Psoas muscle (tissue), 8 donors: Measurements from ENCODE around the gene GREB1. TPM values are rescaled to one million over a fixed set of nuclear protein-coding genes. Genes with fewer than 3 reads are reported as not detected.

Source experiments
- ATAC-seq, 4 donors: fragments of 200-7000 bp; cut with Tn5 transposase; one replicate each; pipeline ENCODE4 v1.9.1; 2020; ENCODE audit warnings: moderate library complexity in 3 of 4, mild to moderate bottlenecking in 2 of 4
- DNase-seq, 2 donors: peaks; one replicate each; pipeline ENCODE4 v3.0.0-alpha.2; 2020
- H3K27ac ChIP-seq: fragments of 200-600 bp; one replicate; pipeline ENCODE4 v1.8.0; 2022
- H3K27me3 ChIP-seq, 3 donors: fragments of 200-600 bp in 1 of 3; one replicate each; pipeline versions ENCODE4 v1.6.1 to v1.8.0; 2013 to 2022; ENCODE audit warnings: low read length in 2 of 3, mild to moderate bottlenecking in 2 of 3, moderate library complexity in 1 of 3; ENCODE audit not compliant: insufficient read depth in 3 of 3
- H3K36me3 ChIP-seq, 2 donors: fragments of 200-600 bp in 1 of 2; one replicate each; pipeline versions ENCODE4 v1.6.1 to v1.8.0; 2013 to 2022; ENCODE audit warnings: low read depth in 1 of 2, mild to moderate bottlenecking in 1 of 2, moderate library complexity in 1 of 2; ENCODE audit not compliant: insufficient read depth in 1 of 2
- H3K4me1 ChIP-seq: fragments of 200-600 bp; one replicate; pipeline ENCODE4 v1.8.0; 2022
- H3K4me3 ChIP-seq: fragments of 200-600 bp; one replicate; pipeline ENCODE4 v1.8.0; 2022; ENCODE audit warnings: mild to moderate bottlenecking
- H3K9me3 ChIP-seq: fragments of 200-600 bp; one replicate; pipeline ENCODE4 v1.8.0; 2022
- WGBS, 3 donors: extraction: QIAGEN DNeasy Blood & Tissue Kit; methylation state at CpG; one replicate each; pipeline versions ENCODE4 v1.1.6 to v1.1.7; 2013; 5-methylcytosine and 5-hydroxymethylcytosine counted together
- intact Hi-C, 2 donors: fragments of 100-400 bp; cut with DNase I; formaldehyde crosslinking; loops; one replicate each; pipeline versions ENCODE4 v1.11.0 to v1.14.2; 2022
- polyA plus RNA-seq, 3 donors: library from polyadenylated mRNA; stranded (reverse); fragments of 200-250 nt; gene quantifications; one replicate each; pipeline ENCODE4 v1.2.3, GENCODE V29; 2013
- total RNA-seq, 4 donors: library from RNA; stranded (reverse); fragmentation: NEBNext Ultra II Directional in 2 of 4; extraction: Animal tissue kit (Norgen Biotek cat#: 25700) in 2 of 4; gene quantifications; one replicate each; pipeline versions ENCODE4 v1.2.1 to v1.2.4, GENCODE V29; 2021 to 2023
- TF ChIP-seq, protein P1 (sequence below): fragments of 200-600 bp; IDR thresholded peaks from one replicate; pipeline ENCODE4 v1.8.0; 2022; ENCODE audit warnings: antibody characterized with exemption
- donor health status: healthy with polysubstance abuse.
- donor health status: DM: no; HTN: no; CAD: no; lungs with moderate emphysema.
- donor health status: Bipolar disorder and iron deficiency.
- donor health status: healthy.
- donor health status: DM: yes; HTN: yes; CAD: no.
- donor health status: DM: no; HTN: no; CAD: no.
- donor health status: DM: no; HTN: no; CAD: no.
- donor health status: DM: yes; HTN: yes; CAD: no.

GREB1 gene
- total and polyA plus RNA-seq, 7 donors = 1.3 to 17.5 (median 3.2) TPM

DNA sequence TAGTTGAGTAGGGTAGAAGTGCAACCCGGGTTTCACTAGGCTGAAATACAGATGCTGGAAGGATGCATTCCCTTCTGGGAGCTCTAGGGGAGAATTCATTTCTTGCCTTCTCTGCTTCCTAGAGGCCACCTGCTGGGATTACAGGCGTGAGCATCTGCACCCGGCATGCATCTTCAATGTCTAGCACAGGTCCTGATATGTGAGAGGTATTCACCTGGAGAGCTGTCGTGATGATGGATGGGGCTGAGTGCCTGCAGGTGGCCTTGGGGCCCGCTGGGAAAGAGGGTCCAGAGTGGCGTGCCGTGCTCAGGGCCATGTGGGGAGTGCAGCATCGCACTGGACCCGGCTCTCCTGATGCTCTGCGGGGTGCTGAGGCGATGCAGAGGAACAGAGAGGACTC is 142.8 kb downstream of the GREB1 start:
- Histone ChIP-seq H3K4me3 (no peak overlapping the region), H3K27me3 (no peaks in the 10 kb centered on the region), H3K36me3 (no peaks in the 10 kb centered on the region), H3K9me3 (no peaks in the 10 kb centered on the region), H3K27ac (peak overlapping the region; percentile 76), H3K4me1 (peaks cover 45% of the 10 kb centered on the region)
- ATAC-seq = no peak
- no peak for DNase-seq
- TF ChIP-seq, protein P1, sequence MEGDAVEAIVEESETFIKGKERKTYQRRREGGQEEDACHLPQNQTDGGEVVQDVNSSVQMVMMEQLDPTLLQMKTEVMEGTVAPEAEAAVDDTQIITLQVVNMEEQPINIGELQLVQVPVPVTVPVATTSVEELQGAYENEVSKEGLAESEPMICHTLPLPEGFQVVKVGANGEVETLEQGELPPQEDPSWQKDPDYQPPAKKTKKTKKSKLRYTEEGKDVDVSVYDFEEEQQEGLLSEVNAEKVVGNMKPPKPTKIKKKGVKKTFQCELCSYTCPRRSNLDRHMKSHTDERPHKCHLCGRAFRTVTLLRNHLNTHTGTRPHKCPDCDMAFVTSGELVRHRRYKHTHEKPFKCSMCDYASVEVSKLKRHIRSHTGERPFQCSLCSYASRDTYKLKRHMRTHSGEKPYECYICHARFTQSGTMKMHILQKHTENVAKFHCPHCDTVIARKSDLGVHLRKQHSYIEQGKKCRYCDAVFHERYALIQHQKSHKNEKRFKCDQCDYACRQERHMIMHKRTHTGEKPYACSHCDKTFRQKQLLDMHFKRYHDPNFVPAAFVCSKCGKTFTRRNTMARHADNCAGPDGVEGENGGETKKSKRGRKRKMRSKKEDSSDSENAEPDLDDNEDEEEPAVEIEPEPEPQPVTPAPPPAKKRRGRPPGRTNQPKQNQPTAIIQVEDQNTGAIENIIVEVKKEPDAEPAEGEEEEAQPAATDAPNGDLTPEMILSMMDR = no peak
- intact Hi-C loops = no loop called here
- WGBS, 3 donors = 44 to 58% (median 45%) methylated on average over 11 of the region's 11 CpGs

DNA sequence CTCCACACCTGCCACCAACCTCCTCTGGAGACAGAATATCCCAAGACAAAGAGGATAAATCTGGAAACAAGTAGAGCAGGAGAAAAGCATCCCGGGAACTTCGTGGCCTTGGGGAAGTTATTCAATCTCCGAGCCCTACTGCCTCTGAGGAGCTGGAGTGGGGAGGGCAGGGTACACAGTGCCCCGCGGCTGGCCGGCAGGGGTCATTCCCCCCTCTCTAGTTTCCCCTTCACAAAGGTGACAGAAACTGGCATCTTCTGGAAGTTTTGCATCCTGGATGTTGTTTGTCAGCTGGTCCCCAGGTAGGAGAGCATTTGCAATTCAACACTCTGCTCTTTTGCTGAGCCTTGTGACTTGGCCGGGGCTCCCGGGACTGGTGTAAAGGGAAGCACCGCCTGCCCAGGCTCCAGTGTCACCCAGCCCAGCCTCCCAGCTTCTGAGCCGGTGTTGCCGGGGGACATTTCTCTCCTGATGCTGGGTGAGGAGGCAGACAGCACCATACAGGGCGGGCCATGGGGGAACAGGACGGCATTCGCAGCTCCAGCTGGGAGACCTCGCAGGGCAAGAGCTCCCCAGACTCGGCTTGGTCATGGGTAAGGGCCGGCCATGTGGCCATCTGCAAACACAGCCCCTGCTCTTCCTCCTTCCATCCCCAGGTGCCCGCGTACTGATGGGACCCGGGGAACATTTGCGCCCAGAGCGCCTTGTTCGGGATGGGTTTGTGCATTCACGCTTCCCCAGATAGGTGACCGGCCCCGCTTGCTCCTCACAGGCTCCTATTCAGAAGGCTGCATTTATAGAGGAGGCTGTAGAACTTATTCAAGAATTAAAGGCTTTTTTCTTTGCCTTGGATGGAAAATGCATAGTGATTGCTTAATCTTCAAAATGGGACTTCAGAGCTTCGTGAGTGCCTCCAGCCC is 143.6 kb downstream of the GREB1 start:
- TF ChIP-seq, protein P1 = no peak
- no peaks in the 10 kb centered on the region for H3K36me3 ChIP-seq
- ATAC-seq (peak; percentile 56 to 75 (median 66)), DNase-seq (peak; percentile 44 to 86)
- no peaks in the 10 kb centered on the region for H3K27me3 ChIP-seq
- WGBS, 3 donors = 22 to 35% (median 26%) methylated on average over 27 of the region's 27 CpGs
- peaks cover 53% of the 10 kb centered on the region for H3K4me1 ChIP-seq
- no peaks in the 10 kb centered on the region for H3K9me3 ChIP-seq
- H3K4me3 ChIP-seq = peak overlapping the region; percentile 55
- intact Hi-C loops = no loop called here
- peak overlapping the region; percentile 76 for H3K27ac ChIP-seq

DNA sequence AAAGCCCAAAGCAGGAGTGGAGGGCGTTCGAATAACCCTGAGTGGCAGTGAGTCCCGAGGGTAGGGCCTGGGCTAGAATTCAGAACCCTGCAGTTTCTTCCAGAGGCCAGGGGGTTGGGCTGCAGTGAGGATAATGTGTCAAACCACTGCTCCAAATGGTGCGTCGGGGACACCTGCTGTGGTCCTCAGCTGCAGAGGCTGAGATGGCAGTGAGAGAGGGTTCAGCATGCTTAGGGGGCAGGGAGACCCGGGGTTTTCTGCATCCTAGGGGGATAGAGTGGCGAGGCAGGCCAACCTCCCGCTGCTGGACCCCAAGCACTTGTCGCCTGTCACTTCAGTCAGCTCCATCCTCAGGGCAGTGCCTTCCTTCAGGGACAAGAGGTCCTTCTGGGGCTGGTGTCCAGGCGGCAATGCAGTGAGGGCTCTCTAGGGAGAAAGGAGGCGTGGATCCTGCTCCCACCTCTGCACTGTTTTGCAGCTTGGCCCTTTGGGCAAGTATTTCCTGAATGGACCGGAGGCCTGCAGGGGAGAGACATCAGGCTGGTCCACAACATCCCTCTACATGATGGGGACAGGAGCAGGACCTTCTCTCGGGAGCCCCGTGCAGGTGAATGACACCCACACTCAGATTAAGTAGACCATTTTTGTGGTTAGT is 144.6 kb downstream of the GREB1 start:
- ATAC-seq = peak in 1 of 4 donors; percentile 44
- Histone ChIP-seq H3K4me3 (peak overlapping the region; percentile 55), H3K27ac (peak overlapping the region; percentile 76), H3K36me3 (no peaks in the 10 kb centered on the region), H3K9me3 (no peaks in the 10 kb centered on the region), H3K4me1 (peaks cover 61% of the 10 kb centered on the region), H3K27me3 (no peaks in the 10 kb centered on the region)
- WGBS, 3 donors = 37 to 56% (median 44%) methylated on average over 14 of the region's 14 CpGs
- DNase-seq = no peak
- TF ChIP-seq, protein P1 = no peak
- intact Hi-C loops = no loop called here

DNA sequence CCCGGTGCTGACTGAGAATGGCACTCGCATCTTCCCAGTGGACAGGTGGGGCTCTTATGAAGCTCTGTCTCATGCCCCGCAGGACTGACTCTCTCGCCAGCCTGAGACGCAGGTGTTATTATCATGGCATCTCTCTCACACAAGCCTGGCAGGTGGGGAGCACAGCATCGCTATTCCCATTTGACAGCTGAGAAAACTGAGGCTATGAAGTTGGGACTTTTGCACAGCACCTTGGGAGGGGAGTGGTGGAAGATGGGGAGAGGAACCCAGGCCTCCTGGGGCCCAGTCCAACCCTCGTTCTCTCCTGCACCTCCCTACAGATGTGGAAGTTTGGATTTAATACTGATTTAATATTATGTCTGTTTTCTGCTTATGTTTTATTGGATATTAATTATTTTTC is 145.2 kb downstream of the GREB1 start:
- H3K27ac ChIP-seq = peak overlapping the region; percentile 83
- DNase-seq (no peak), ATAC-seq (no peak)
- peak overlapping the region; percentile 55 for H3K4me3 ChIP-seq
- no peaks in the 10 kb centered on the region for H3K36me3 ChIP-seq
- no peaks in the 10 kb centered on the region for H3K9me3 ChIP-seq
- TF ChIP-seq, protein P1 = no peak
- intact Hi-C loops = no loop called here
- H3K4me1 ChIP-seq = peaks cover 66% of the 10 kb centered on the region
- 59 to 79% (median 66%) methylated on average over 7 of the region's 7 CpGs for WGBS, 3 donors
- no peaks in the 10 kb centered on the region for H3K27me3 ChIP-seq
